IPS-18c (cell line): Measurements from ENCODE around the gene NEK5.
A peak's percentile ranks its signal among the peaks of the same experiment; 100 is the strongest.
"Not testable (repeated sequence)": the region's sequence is repeated elsewhere in the genome, so short reads cannot be mapped to it uniquely, and the experiment has no call there.

Experiments
- H3K4me3 ChIP-seq: 2 replicates; pipeline ENCODE4 v1.7.0; 2013; ENCODE audit warnings: low read depth, mild to moderate bottlenecking, low read length, moderate library complexity; ENCODE audit not compliant: insufficient read depth
- H3K9me3 ChIP-seq: one replicate; pipeline ENCODE4 v1.6.1; 2013; ENCODE audit warnings: mild to moderate bottlenecking, low read length, moderate library complexity; ENCODE audit not compliant: control insufficient read depth, insufficient read depth

Gene NEK5

DNA sequence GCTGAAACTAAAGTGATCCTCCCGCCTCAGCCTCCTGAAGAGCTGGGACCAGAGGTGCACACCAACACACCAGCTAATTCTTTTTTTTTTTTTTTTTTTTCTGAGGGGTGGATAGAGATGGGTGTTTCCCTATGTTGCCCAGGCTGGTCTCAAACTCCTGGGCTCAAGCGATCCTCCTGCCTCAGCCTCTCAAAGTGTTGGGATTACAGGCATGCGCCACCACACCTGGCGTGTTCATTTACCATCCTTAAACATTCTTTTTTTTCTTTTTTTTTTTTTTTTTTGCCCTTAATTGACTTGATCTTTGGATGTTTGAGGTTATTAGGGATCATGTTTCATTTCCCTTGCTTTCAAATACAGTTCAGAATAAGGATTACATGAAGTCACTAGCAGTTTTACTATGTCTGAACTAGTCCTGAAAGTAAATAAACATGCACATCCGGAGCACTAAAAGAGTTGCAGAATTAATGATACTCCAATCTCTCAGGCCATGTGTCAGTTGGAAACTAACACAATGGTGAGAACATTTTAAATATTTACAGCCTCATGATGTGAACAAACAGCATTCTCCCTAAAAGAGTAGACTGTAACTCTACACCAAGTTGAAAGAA, 94.2 kb downstream of the NEK5 start:
- no peaks in the 10 kb centered on the region for H3K9me3 ChIP-seq
- no peak overlapping the region for H3K4me3 ChIP-seq

DNA sequence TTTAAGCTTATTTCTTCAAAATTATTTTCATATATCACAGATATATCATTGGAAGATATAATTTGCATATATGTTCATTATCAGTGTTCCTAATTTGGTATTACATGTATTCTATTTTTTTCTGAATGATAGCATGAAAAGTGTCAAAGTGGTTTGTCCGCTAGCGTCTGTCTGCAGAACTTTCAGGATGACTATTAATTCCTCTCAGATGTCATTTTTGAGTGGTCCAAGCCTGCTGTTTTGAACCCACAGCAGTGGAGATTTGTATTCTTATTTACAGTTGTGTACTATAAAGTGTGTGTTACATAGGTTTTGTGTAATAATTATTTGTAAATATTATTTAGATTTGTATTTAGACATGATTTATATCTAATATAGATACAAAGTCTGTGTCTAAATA, 95.8 kb downstream of the NEK5 start:
- Histone ChIP-seq H3K9me3 (no peaks in the 10 kb centered on the region), H3K4me3 (no peak overlapping the region)

DNA sequence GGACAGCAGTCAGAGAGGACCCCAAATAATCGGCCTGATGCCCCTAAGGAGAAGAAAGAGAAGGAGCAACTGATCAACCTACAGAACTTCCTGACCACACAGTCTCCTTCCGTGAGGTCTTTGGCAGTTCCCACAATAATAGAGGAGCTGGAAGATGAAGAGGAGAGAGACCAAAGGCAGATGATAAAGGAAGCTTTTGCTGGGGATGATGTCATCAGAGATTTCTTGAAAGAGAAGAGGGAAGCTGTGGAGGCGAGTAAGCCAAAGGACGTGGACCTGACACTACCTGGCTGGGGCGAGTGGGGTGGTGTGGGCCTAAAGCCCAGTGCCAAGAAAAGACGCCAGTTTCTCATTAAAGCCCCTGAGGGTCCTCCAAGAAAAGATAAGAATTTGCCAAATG, 98.5 kb downstream of the NEK5 start:
- not testable (repeated sequence) for H3K4me3 ChIP-seq, H3K9me3 ChIP-seq

DNA sequence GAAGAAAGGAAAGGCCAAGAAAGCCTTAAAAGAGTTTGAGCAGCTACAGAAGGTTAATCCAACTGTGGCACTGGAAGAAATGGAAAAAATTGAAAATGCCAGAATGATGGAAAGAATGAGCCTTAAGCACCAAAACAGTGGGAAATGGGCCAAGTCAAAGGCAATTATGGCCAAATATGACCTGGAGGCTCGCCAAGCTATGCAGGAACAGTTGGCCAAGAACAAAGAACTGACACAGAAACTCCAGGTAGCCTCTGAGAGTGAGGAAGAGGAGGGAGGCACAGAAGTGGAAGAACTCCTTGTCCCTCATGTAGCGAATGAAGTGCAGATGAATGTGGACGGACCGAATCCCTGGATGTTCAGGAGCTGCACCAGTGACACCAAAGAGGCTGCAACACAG, 99.3 kb downstream of the NEK5 start:
- Histone ChIP-seq H3K4me3 (no peak overlapping the region), H3K9me3 (peaks cover 4% of the 10 kb centered on the region)

DNA sequence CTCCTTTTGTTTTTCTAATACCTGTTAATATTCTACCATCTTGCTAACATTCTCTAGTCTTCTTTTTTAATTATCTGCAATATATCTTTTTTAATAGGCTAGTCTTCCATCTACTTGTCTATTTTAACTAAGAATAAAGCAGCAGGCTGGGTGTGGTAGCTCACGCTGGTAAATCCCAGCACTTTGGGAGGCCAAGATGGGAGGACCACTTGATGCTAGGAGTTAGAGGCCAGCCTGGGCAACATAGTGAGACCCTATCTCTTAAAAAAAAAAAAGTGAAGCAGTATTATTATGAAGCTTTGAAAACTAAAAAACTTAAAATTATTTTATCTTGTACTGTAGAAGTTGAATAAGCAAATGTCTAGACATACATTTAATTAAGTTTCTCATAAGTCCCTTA, 101.0 kb downstream of the NEK5 start:
- Histone ChIP-seq H3K4me3 (no peak overlapping the region), H3K9me3 (peaks cover 4% of the 10 kb centered on the region)

DNA sequence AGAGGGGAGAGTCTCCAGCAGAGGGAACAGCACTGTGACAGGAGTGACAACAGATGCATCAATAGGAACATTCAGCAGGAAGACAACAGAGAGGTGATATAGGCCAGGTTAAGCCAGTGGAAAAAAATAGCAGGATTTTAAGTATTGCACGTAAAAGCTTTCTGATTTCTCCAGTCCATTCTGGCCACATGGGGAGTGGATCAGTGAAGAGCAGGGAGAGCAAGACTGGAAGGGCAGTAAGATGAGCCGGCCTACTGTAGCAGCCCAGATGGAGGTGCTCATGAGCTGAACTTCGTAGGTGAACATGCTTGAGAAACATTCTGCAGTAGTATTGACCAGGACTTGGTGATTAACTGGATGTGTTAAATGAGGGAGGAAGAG, 102.6 kb downstream of the NEK5 start:
- Histone ChIP-seq H3K9me3 (peaks cover 4% of the 10 kb centered on the region), H3K4me3 (no peak overlapping the region)

DNA sequence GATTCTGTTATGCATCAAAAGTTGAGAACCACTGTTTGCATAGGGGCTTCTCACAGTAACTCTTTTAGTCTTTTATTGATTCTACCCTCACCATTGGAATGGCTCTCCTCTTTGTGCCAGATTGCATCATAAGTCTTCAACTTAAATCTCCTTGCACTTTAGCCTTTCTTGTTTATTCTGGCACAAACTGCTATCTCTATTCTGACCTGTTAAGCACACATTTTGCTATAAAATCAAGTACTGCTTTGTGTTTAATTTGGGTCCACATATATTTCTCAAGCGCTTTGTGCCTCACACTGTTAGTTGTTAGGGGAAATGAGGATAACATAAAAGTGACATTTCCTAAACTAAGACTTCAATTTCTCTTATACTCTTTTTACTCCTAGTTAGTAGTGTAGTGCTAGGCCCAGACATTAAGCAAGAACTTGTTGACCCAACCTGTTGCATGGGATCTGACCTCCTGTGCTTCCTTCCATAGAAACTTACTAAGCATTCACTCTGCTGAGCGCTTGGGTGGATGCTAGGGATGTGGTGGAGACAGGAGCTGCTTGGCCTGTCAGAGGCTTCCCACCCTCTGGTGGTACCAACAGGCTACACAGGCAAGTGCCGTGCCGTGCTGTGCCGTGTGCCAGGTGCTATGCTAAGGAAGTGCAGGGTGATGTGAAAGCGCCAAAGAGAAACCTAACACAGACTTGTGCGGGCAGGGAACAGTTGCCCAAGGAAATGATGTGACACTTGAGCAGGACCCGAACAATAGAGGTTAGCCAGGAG, 103.2 kb downstream of the NEK5 start:
- Histone ChIP-seq H3K4me3 (no peak overlapping the region), H3K9me3 (peaks cover 4% of the 10 kb centered on the region)

DNA sequence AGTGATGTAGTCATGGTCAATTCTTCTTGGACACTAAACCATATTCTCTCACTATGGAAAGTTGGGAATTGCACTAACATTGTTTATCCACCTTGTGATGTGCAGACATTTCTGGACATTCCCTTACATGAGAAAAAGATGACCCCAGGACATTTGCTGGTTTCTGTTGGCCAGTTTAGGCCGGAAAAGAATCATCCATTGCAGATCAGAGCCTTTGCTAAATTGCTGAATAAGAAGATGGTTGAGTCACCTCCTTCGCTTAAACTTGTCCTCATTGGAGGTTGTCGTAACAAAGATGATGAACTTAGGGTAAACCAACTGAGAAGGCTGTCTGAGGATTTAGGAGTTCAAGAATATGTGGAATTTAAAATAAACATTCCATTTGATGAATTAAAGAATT, 104.4 kb downstream of the NEK5 start, which contains the start of gene UTP14C:
UTP14C (plus strand) TSS at position 211 of the 400 bp plus-strand sequence. CDS start 4,114 bp downstream, outside the sequence.
- no peak within 1 kb of the TSS for H3K4me3 ChIP-seq
- peaks cover 4% of the 10 kb centered on the region for H3K9me3 ChIP-seq

DNA sequence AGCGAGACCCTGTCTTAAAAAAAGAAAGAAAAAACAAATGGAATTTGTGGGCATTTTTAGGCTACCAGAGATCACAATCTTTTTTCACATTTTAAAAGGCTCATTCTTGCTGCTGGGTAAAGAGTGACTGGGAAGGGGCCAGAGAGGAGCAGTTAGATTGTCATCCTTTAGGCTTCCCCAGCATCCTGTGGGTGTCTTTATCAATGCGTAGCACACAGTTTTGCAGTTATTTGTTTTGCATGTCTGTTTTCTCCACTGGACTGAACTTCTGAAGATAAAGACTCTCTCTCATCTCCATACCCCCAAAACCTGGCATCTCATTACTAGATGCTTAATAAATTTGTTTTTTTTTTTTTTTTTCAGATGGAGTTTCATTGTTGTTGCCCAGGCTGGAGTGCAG, 106.5 kb downstream of the NEK5 start:
- Histone ChIP-seq H3K4me3 (no peak overlapping the region), H3K9me3 (peaks cover 4% of the 10 kb centered on the region)

DNA sequence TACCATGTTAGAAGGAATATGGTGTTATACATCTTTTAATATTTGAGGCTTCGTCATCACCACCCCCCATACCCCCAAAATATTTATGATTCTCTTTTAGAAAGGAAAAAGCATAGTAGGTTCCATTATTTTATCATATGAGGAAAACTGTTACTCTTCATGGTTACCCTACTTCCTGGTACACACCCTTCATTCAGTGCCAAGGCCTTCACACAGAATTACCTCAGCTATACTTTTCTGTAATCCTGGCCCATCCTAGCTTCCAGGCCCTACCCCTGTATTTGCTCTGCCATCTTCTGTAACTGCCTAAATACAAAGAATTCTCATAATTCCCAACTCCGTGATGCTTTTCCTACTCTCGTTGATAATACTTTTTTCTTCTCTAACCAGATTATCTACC, 108.7 kb downstream of the NEK5 start:
- Histone ChIP-seq H3K9me3 (peaks cover 2% of the 10 kb centered on the region), H3K4me3 (no peak overlapping the region)

DNA sequence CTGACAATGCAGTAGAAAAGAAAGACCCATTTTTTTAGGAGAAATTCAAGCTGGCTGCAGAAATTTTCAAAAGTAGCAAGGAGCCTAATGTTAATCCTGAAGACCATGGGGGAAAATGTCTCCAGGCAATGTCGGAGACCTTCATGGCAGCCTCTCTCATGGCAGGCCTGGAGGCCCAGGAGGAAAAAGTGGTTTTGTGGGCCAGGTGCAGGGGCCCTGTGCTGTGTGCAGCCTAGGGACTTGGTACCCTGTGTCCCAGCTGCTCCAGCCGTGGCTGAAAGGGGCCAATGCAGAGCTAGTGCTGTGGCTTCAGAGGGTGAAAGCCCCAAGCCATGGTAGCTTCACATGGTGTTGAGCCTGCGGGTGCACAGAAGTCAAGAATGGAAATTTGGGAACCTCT, 112.6 kb downstream of the NEK5 start:
- Histone ChIP-seq H3K9me3 (peaks cover 2% of the 10 kb centered on the region), H3K4me3 (no peak overlapping the region)

DNA sequence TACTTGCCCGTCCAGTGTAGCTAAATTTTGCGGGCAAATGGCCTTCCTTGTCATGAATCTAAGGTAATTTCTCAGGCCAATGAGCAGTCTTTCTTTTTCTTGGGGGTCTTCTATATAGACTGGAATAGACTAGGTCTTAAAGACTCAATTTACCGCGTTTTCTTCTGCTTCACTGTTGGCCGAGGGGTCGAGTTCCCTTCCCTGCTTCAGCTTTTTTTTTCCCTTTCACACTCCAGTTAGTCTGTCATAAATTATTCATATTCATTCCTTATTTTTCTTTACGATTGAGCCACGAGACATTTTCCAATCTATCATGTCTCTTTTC, 116.4 kb downstream of the NEK5 start:
- peaks cover 2% of the 10 kb centered on the region for H3K9me3 ChIP-seq
- H3K4me3 ChIP-seq = peak overlapping the region; percentile 87

DNA sequence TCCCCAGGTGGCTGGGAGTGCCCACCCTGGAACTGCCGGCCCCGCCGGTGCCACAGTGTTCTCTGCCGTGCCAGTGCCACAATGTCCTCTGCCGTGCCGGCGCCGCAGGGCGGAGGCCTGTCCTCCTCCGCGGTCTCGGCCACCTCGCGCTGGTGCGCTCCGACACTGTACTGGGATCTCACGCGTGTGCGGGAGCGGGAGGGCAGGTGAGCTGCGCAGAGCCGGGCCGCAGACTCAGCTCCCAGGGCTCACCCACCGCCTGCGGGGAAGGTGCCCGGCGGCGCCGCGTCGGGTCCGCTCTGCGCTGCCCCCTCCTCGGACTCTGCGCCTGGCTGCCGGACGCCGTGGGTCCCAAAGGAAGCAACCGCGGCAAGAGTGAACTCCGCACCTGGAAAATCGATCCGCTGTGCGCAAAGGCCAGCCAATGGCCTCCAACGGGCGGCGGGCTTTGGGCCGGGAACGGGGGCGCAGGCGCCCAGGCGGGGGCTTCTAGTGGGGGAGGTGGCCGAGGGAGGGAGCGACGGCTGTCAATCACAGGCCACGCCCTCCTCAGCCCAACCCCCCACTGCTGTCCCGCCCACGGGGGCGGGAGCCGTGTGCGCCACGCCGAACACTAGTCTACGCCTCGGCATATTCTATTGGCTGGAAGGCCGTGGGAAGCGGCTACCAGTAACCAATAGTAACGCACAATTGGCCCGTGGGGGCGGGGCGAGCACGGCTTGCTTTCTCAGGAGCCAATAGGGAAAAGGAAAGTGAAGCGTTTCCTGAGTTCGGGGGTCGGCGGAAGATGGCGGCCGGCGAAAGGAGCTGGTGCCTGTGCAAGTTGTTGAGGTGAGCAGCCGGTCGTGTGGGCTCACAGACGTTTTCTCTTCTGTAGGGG, 117.0 kb downstream of the NEK5 start, which contains the start of gene ALG11:
ALG11 (plus strand) TSS at position 767 of the 880 bp plus-strand sequence; CDS start at position 788, 21 bp downstream.
- H3K9me3 ChIP-seq = peaks cover 2% of the 10 kb centered on the region
- peak within 1 kb of the TSS; percentile 96 for H3K4me3 ChIP-seq

DNA sequence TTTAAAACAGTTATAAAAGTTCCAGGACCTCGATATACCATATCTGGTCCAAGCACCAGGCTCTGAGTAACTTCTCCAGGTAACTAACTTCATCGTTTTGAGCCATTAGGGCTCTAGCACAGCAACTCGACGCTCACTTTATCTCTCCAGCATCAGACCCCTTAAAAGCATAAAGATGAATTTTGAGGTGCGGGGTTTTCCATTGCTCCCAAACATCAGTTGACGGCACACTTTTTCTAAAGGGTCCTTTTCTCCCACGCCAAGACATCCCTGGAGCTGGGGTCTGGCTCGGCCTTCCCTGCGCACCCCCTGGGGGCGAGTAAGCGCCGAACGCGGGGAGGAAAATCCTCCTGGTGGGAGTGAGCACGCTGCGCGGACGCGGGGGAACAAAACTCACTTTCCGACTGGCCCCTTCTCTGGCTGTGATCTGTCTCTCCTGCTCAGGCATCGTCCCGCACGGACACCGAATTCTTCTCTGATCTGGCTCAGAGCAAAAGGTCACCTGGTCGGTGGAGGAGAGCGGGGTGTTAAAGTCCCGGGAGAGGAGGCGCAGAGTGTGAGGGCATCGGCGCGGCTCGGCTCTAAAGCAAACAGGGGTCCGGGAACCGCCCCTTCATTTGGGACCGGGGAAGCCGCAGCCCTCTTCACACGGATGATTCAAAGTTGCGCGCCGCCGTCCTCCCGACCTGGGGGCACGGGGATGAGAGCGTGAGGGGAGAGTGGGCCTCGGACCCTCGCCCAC, 117.8 kb downstream of the NEK5 start, which contains the start of gene ATP7B:
ATP7B (minus strand) TSS at position 561 of the 742 bp plus-strand sequence; CDS start at position 448, 113 bp downstream.
- H3K9me3 ChIP-seq = peaks cover 4% of the 10 kb centered on the region
- H3K4me3 ChIP-seq = peak within 1 kb of the TSS; percentile 96

DNA sequence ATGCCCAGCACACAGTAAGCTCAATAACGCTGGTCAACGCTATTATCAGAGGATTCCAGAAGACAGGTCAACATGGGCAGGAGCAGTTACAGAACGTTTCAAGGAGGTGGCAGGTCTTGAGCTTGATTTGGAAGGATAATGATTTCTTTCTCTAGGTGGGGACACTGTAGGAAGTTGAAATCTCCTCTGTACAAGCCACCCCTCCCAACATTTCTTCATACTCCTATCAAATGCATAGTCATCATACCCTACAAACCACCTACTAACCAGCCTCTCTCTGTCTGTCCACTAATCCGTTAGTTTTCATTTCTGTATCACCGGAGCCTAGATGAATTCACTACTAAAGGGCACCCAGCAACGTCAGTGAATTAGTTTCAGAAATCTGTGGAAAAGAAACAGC, 118.9 kb downstream of the NEK5 start:
- Histone ChIP-seq H3K4me3 (no peak overlapping the region), H3K9me3 (peaks cover 2% of the 10 kb centered on the region)

DNA sequence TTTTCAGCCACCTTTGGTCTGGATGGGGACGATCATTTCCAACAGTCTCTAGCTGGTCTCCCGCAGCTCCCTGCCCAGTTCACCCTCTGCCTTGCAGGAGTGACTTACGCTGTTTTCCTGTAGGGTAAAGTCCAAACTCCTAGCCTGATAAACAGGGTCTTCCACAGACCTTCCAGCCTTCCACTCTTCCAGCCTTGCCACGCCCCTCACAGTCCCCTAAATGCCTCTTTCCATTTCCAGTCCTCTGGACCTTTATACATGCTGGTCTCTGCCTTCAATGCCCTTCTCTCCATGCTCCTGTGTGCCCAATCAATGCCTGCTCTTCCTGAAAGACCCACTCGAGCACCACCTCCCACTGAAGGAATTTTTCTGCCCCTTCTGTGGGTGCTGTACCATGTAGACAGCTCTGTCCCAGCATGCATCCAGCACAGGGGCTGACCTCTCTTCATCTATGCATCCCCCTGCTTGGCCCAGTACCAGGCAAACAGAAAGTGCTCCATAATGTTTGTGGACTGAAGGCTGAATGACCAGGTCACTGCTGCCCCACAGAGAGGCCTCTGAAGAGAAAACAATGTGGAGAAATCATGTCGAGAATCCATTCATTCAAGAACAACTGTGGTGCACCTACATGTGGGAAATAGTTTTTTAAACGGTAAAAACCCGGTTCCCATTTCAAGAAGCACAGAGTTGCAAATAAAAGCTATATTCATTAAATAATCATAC, 122.2 kb downstream of the NEK5 start:
- no peak overlapping the region for H3K4me3 ChIP-seq
- peaks cover 2% of the 10 kb centered on the region for H3K9me3 ChIP-seq
